ENCODE data around the gene RBBP6.

GRCh38 chr16:24611310-24611709 is 71.9 kb downstream of the RBBP6 start:
- TF ChIP-seq CTCF (conservative IDR thresholded peaks at IDR 0.05; ENCODE audit: low read depth in 2 of 2): no peak
- no peak for TF ChIP-seq EZH2 (IDR thresholded peaks at IDR 0.05; ENCODE audit: low read depth, unreplicated experiment)
- no peak for TF ChIP-seq REST (IDR thresholded peaks at IDR 0.05; ENCODE audit: unreplicated experiment)
- TF ChIP-seq POLR2AphosphoS5 (IDR thresholded peaks at IDR 0.05; ENCODE audit: low read depth): no peak
- TF ChIP-seq CREB1 (CRISPR knock-in tag; IDR thresholded peaks at IDR 0.05; ENCODE audit: low read depth): no peak
- no peak for TF ChIP-seq EZH2phosphoT487 (IDR thresholded peaks at IDR 0.05; ENCODE audit: unreplicated experiment)
- no peak for TF ChIP-seq JUNB (IDR thresholded peaks at IDR 0.05; ENCODE audit: unreplicated experiment)
- no peak for TF ChIP-seq NANOG (IDR thresholded peaks at IDR 0.05; ENCODE audit: borderline replicate concordance)
- TF ChIP-seq ZNF114 (CRISPR knock-in tag; IDR thresholded peaks at IDR 0.05): no peak
- TF ChIP-seq ETS1 (IDR thresholded peaks at IDR 0.05): no peak

Measured in GM23338 (cell line).